Measurements from ENCODE around the gene TK2. TPM values are rescaled to one million over a fixed set of nuclear protein-coding genes. Genes with fewer than 3 reads are reported as not detected.
A peak's percentile ranks its signal among the peaks of the same experiment; 100 is the strongest.

Gene TK2
- total and polyA plus RNA-seq, 9 of the 15 experiments (the other 6 are each of a cell fraction or from before 2014, with no cell fraction given): 1.1 to 10.2 (median 5.3) TPM

DNA sequence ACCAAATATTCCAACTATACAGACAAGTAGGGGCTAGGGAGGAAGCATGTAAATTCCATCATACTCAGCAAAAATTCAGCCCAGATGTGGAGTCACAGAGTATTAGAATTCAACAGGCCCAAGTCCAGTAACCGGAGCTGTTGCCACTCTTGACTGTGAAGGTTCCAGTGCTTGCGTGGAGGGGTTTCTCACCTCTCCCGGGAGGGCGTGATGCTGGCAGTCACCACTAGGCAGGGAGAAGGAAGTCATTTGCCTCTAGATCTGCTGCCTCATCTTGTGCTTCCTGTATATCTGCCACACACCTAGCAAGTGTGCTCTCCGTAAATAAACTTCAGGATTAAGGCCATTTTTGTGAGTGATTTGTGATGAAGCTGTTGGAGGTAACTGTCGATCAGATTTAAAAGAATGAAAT, 1.4 kb upstream of the TK2 start (continued):
- TF ChIP-seq, protein P1, sequence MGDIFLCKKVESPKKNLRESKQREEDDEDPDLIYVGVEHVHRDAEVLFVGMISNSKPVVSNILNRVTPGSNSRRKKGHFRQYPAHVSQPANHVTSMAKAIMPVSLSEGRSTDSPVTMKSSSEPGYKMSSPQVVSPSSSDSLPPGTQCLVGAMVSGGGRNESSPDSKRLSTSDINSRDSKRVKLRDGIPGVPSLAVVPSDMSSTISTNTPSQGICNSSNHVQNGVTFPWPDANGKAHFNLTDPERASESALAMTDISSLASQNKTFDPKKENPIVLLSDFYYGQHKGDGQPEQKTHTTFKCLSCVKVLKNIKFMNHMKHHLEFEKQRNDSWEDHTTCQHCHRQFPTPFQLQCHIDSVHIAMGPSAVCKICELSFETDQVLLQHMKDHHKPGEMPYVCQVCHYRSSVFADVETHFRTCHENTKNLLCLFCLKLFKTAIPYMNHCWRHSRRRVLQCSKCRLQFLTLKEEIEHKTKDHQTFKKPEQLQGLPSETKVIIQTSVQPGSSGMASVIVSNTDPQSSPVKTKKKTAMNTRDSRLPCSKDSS (IDR thresholded peaks at IDR 0.05; ENCODE audit: low read depth, partially characterized antibody): no peak
- no peak for TF ChIP-seq KLF16 (IDR thresholded peaks at IDR 0.05)
- TF ChIP-seq ZNF232 (CRISPR knock-in tag; IDR thresholded peaks at IDR 0.05): no peak
- TF ChIP-seq ZNF212 (CRISPR knock-in tag; IDR thresholded peaks at IDR 0.05): no peak
- TF ChIP-seq CBX2 (IDR thresholded peaks at IDR 0.05; ENCODE audit: insufficient read depth, low read length, poor library complexity, severe bottlenecking): no peak
- no peak for TF ChIP-seq TEAD4 (IDR thresholded peaks at IDR 0.05; ENCODE audit: low read length)
- no peak for TF ChIP-seq TEAD4 (CRISPR knock-in tag; IDR thresholded peaks at IDR 0.05; ENCODE audit: borderline replicate concordance)
- TF ChIP-seq, protein P2, sequence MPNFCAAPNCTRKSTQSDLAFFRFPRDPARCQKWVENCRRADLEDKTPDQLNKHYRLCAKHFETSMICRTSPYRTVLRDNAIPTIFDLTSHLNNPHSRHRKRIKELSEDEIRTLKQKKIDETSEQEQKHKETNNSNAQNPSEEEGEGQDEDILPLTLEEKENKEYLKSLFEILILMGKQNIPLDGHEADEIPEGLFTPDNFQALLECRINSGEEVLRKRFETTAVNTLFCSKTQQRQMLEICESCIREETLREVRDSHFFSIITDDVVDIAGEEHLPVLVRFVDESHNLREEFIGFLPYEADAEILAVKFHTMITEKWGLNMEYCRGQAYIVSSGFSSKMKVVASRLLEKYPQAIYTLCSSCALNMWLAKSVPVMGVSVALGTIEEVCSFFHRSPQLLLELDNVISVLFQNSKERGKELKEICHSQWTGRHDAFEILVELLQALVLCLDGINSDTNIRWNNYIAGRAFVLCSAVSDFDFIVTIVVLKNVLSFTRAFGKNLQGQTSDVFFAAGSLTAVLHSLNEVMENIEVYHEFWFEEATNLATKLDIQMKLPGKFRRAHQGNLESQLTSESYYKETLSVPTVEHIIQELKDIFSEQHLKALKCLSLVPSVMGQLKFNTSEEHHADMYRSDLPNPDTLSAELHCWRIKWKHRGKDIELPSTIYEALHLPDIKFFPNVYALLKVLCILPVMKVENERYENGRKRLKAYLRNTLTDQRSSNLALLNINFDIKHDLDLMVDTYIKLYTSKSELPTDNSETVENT (CRISPR knock-in tag; IDR thresholded peaks at IDR 0.05): no peak
- TF ChIP-seq SMARCC2 (IDR thresholded peaks at IDR 0.05; ENCODE audit: low read depth): no peak
- no peak for TF ChIP-seq ZFP30 (CRISPR knock-in tag; IDR thresholded peaks at IDR 0.05; ENCODE audit: borderline replicate concordance)
- TF ChIP-seq KDM4B (IDR thresholded peaks at IDR 0.05; ENCODE audit: borderline replicate concordance in 2 of 2, low read depth in 1 of 2): no peak
- TF ChIP-seq ZNF197 (CRISPR knock-in tag; IDR thresholded peaks at IDR 0.05; ENCODE audit: low read depth): no peak
- peak; percentile 45; the same call in 1 of the 2 replicates for TF ChIP-seq ZBTB7A (IDR thresholded peaks at IDR 0.05; ENCODE audit: borderline replicate concordance, control insufficient read depth, low read depth, low read length)
- TF ChIP-seq ZNF121 (CRISPR knock-in tag; conservative IDR thresholded peaks at IDR 0.05): no peak
- no peak for TF ChIP-seq NCOR1 (IDR thresholded peaks at IDR 0.05)
- no peak for TF ChIP-seq SMAD4 (CRISPR knock-in tag; conservative IDR thresholded peaks at IDR 0.05)
- TF ChIP-seq, protein P3, sequence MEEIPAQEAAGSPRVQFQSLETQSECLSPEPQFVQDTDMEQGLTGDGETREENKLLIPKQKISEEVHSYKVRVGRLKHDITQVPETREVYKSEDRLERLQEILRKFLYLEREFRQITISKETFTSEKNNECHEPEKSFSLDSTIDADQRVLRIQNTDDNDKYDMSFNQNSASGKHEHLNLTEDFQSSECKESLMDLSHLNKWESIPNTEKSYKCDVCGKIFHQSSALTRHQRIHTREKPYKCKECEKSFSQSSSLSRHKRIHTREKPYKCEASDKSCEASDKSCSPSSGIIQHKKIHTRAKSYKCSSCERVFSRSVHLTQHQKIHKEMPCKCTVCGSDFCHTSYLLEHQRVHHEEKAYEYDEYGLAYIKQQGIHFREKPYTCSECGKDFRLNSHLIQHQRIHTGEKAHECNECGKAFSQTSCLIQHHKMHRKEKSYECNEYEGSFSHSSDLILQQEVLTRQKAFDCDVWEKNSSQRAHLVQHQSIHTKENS (CRISPR knock-in tag; IDR thresholded peaks at IDR 0.05): no peak
- TF ChIP-seq NONO (IDR thresholded peaks at IDR 0.05; ENCODE audit: low read depth in 2 of 2, low read length in 1 of 2): no peak
- TF ChIP-seq ILF3 (IDR thresholded peaks at IDR 0.05; ENCODE audit: borderline replicate concordance): no peak
- no peak for TF ChIP-seq ZNF311 (CRISPR knock-in tag; IDR thresholded peaks at IDR 0.05)
- no peak for TF ChIP-seq ZNF668 (CRISPR knock-in tag; IDR thresholded peaks at IDR 0.05)
- TF ChIP-seq PHTF2 (CRISPR knock-in tag; IDR thresholded peaks at IDR 0.05): no peak
- TF ChIP-seq SIRT6 (IDR thresholded peaks at IDR 0.05; ENCODE audit: low read depth, low read length): no peak
